B cell (primary cell): Measurements from ENCODE around the gene LRSAM1. TPM values are rescaled to one million over a fixed set of nuclear protein-coding genes. Genes with fewer than 3 reads are reported as not detected.

ENCODE experiments used
- ATAC-seq: fragments of 200-7000 bp; cut with Tn5 transposase; one replicate; pipeline ENCODE4 v1.10.0; 2021; ENCODE audit warnings: low read depth, mild to moderate bottlenecking, moderate number of reproducible peaks, moderate library complexity
- CTCF ChIA-PET: fragments of 350-600 bp; sonication (Branson Sonifier 250); formaldehyde crosslinking; loops from one replicate; lab custom pipeline; 2021; ENCODE audit warnings: antibody characterized with exemption, inconsistent platforms; lab: Charles Lee
- POLR2A ChIA-PET: fragments of 350-600 bp; sonication (Branson Sonifier 250); formaldehyde crosslinking; loops from one replicate; lab custom pipeline; 2021; ENCODE audit warnings: antibody characterized with exemption; lab: Charles Lee
- DNase-seq: peaks from one replicate; pipeline ENCODE4 v3.0.0; 2013
- H2AFZ ChIP-seq: 2 replicates; pipeline ENCODE4 v1.6.1; 2012; ENCODE audit warnings: mild to moderate bottlenecking, low read depth, low read length; ENCODE audit not compliant: insufficient read depth, poor library complexity, severe bottlenecking
- H3K27ac ChIP-seq, 2 donors: 1 replicate in 1 of 2; 2 replicates in 1 of 2; pipeline ENCODE4 v1.5.1; 2012 to 2013; ENCODE audit warnings: low read length in 2 of 2, mild to moderate bottlenecking in 2 of 2, moderate library complexity in 1 of 2
- H3K27me3 ChIP-seq, 4 experiments: fragments of 200-600 bp in 1 of 4; sonication (generic) in 1 of 4; replicated peaks in 1 of 4; 1 replicate in 2 of 4; 2 replicates in 2 of 4; pipeline versions ENCODE4 v1.6.1 to v1.7.0; 2013 to 2016; ENCODE audit warnings: low read length in 3 of 4, mild to moderate bottlenecking in 2 of 4, mixed read lengths in 1 of 4, moderate library complexity in 1 of 4; ENCODE audit not compliant: insufficient read depth in 4 of 4, control insufficient read depth in 3 of 4; ENCODE audit errors: control extremely low read depth in 1 of 4
- H3K36me3 ChIP-seq, 2 experiments: replicated peaks in 1 of 2; 1 replicate in 1 of 2; 2 replicates in 1 of 2; pipeline versions ENCODE4 v1.6.1 to v1.7.1; 2013; ENCODE audit warnings: low read length in 1 of 2; ENCODE audit not compliant: insufficient read depth in 2 of 2, control insufficient read depth in 1 of 2; ENCODE audit errors: control extremely low read depth in 1 of 2, extremely low read depth in 1 of 2
- H3K4me1 ChIP-seq, 2 donors: fragments of 200-600 bp in 1 of 2; sonication (generic) in 1 of 2; 1 replicate in 1 of 2; 2 replicates in 1 of 2; pipeline versions ENCODE4 v1.5.1 to v1.6.1; 2013 to 2017; ENCODE audit warnings: low read length in 2 of 2; ENCODE audit not compliant: control insufficient read depth in 2 of 2, insufficient read depth in 2 of 2
- H3K4me2 ChIP-seq: replicated peaks from 2 replicates; pipeline ENCODE3; 2012; ENCODE audit warnings: mild to moderate bottlenecking, low read depth, low read length; ENCODE audit not compliant: poor library complexity, severe bottlenecking
- H3K4me3 ChIP-seq, 5 experiments: fragments of 200-600 bp in 1 of 5; sonication (generic) in 1 of 5; 1 replicate in 3 of 5; 2 replicates in 2 of 5; pipeline versions ENCODE4 v1.5.1 to v1.7.0; 2011 to 2016; ENCODE audit warnings: low read length in 4 of 5, mild to moderate bottlenecking in 4 of 5, low read depth in 2 of 5, control low read depth in 1 of 5, moderate library complexity in 1 of 5; ENCODE audit not compliant: insufficient read depth in 1 of 5; ENCODE audit errors: control extremely low read depth in 1 of 5, extremely low read depth in 1 of 5
- H3K79me2 ChIP-seq: fragments of 200-600 bp; sonication (generic); one replicate; pipeline ENCODE4 v1.6.0; 2016; ENCODE audit warnings: low read length; ENCODE audit not compliant: control insufficient read depth, insufficient read depth
- H3K9ac ChIP-seq: fragments of 200-600 bp; sonication (generic); 2 replicates; pipeline ENCODE4 v1.6.1; 2017; ENCODE audit warnings: mild to moderate bottlenecking, low read length, moderate library complexity
- H3K9me3 ChIP-seq, 3 donors: one replicate each; pipeline versions ENCODE4 v1.6.1 to v1.7.1; 2013; ENCODE audit warnings: low read length in 2 of 3; ENCODE audit not compliant: control insufficient read depth in 2 of 3, insufficient read depth in 1 of 3; ENCODE audit errors: control extremely low read depth in 1 of 3
- H4K20me1 ChIP-seq: 2 replicates; pipeline ENCODE4 v1.6.0; 2012; ENCODE audit warnings: mild to moderate bottlenecking, low read length; ENCODE audit not compliant: insufficient read depth, control insufficient read depth, poor library complexity, severe bottlenecking
- H3K27ac Mint-ChIP-seq: one replicate; pipeline ENCODE4 v1.8.0; 2021; ENCODE audit warnings: mixed read lengths
- H3K27me3 Mint-ChIP-seq: one replicate; pipeline ENCODE4 v1.8.0; 2021; ENCODE audit warnings: mixed read lengths
- H3K4me1 Mint-ChIP-seq: one replicate; pipeline ENCODE4 v1.8.0; 2021; ENCODE audit warnings: mixed read lengths
- H3K4me3 Mint-ChIP-seq: one replicate; pipeline ENCODE4 v1.8.0; 2021; ENCODE audit warnings: mixed read lengths
- H3K9me3 Mint-ChIP-seq: one replicate; pipeline ENCODE4 v1.8.0; 2022; ENCODE audit warnings: mixed read lengths; ENCODE audit not compliant: insufficient read depth
- CTCF ChIP-seq: fragments of 200-600 bp; IDR thresholded peaks from one replicate; pipeline ENCODE4 v1.8.0; 2022; ENCODE audit warnings: antibody characterized with exemption, mild to moderate bottlenecking
- EZH2 ChIP-seq: IDR thresholded peaks from 2 replicates; pipeline ENCODE4 v1.6.1; 2012; ENCODE audit warnings: borderline replicate concordance, low read depth, mild to moderate bottlenecking, moderate library complexity, low read length; ENCODE audit not compliant: insufficient read depth, poor library complexity, severe bottlenecking
- WGBS: methylation state at CpG from one replicate; pipeline ENCODE4 v1.1.5; 2013; ENCODE audit warnings: missing lambda C conversion rate; ENCODE audit not compliant: insufficient coverage; 5-methylcytosine and 5-hydroxymethylcytosine counted together
- intact Hi-C: fragments of 100-400 bp; cut with micrococcal nuclease; formaldehyde crosslinking; loops from one replicate; pipeline ENCODE4 v1.10.0; 2022
- polyA plus RNA-seq: library from polyadenylated mRNA; depleted of rRNA; stranded (reverse); fragments of >200 nt; gene quantifications from 2 replicates; pipeline ENCODE4 v1.2.3, GENCODE V29; 2012
- total RNA-seq, 2 donors: library from RNA; stranded (reverse); fragments of 120-200 nt in 1 of 2; gene quantifications; 1 replicate in 1 of 2; 2 replicates in 1 of 2; pipeline versions ENCODE4 v1.2.3 to v1.2.4, GENCODE V29; 2013 to 2022

Gene LRSAM1
- total and polyA plus RNA-seq, 2 donors (not counting 1 experiment from before 2014, with no cell fraction given) = 30.6 to 39.8 TPM

- H3K4me3 ChIP-seq = no peak overlapping the region
- intact Hi-C loops = no loop called here
- H3K27ac ChIP-seq = no peak overlapping the region
- H3K9me3 ChIP-seq = no peaks in the 10 kb centered on the region
- WGBS = 61% methylated on average over 25 of the region's 25 CpGs
- H3K9ac ChIP-seq = no peak overlapping the region
- ATAC-seq = no peak
- no peaks in the 10 kb centered on the region for H4K20me1 ChIP-seq
- Mint-ChIP-seq H3K27me3 (peaks cover 18% of the 10 kb centered on the region), H3K27ac (no peak overlapping the region), H3K4me3 (no peak overlapping the region), H3K9me3 (no peaks in the 10 kb centered on the region), H3K4me1 (no peaks in the 10 kb centered on the region)
- H3K36me3 ChIP-seq = no peaks in the 10 kb centered on the region
- DNase-seq = no peak
- no peaks in the 10 kb centered on the region for H3K79me2 ChIP-seq
- CTCF ChIA-PET = no interaction called here
- TF ChIP-seq EZH2 = no peak
- POLR2A ChIA-PET = no interaction called here
- no peak overlapping the region for H3K4me2 ChIP-seq
- no peak overlapping the region for H2AFZ ChIP-seq
- no peaks in the 10 kb centered on the region for H3K4me1 ChIP-seq
- peaks cover 0 to 6% (median 0%) of the 10 kb centered on the region in 4 experiments for H3K27me3 ChIP-seq
Observed at GRCh38 chr9:127545196-127546124, 94.2 kb downstream of the LRSAM1 start.

DNA sequence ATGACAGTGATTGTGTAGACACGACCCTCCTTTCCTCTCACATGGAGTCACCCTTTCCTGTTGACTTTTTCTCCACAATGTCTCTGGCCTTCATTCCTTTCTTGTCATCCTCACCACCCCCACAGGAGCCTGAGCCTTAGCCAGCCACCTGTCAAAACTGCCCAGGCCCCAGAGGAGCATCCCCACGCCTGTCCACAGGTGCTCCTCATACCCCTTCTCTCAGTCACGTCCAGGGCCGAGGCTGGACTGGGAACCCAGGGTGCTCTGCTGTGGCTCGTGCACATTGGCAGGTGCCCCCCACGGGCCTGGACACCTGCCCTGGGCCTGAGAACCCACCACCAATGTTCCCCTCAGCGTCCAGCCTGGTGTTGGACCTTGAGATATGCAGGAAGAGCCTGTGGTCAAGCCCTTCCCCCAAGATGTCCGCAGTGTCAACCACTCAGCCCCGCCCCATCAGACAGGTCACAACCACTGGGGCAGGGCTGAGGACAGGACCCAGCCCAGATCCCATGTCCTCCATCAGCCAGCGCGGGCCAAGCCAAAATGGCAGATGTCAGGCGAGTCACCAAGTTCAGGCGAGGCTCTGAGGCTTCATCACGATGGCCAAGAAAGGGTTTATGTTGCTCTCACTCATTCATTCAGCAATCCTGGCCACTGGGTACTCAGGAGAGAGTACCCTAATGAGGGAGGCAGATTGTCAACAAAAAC lies 95.0 kb downstream of the LRSAM1 start:
- 89% methylated on average over 13 of the region's 14 CpGs for WGBS
- TF ChIP-seq EZH2 = no peak
- TF ChIP-seq CTCF = no peak

More for the DNA sequence above, 95.0 kb downstream of the LRSAM1 start:
- Histone ChIP-seq H3K79me2 (no peaks in the 10 kb centered on the region), H3K9ac (no peak overlapping the region), H3K4me1 (no peaks in the 10 kb centered on the region), H3K4me2 (no peak overlapping the region), H4K20me1 (no peaks in the 10 kb centered on the region), H3K4me3 (no peak overlapping the region), H3K27me3 (peaks cover 0 to 6% (median 0%) of the 10 kb centered on the region in 4 experiments), H2AFZ (no peak overlapping the region), H3K9me3 (no peaks in the 10 kb centered on the region), H3K27ac (no peak overlapping the region), H3K36me3 (no peaks in the 10 kb centered on the region)
- Mint-ChIP-seq H3K9me3 (no peaks in the 10 kb centered on the region), H3K4me3 (no peak overlapping the region), H3K27me3 (peaks cover 18% of the 10 kb centered on the region), H3K4me1 (no peaks in the 10 kb centered on the region), H3K27ac (no peak overlapping the region)
- no peak for DNase-seq
- ChIA-PET POLR2A (no interaction called here), CTCF (no interaction called here)
- ATAC-seq = no peak
- intact Hi-C loops = no loop called here
